GM19025 (cell line): ENCODE data around the gene USP2.

Source experiments
- ATAC-seq: cut with Tn5 transposase; IDR thresholded peaks from one replicate; pipeline ENCODE4 v1.9.1; 2021; ENCODE audit warnings: mild to moderate bottlenecking, low read depth, moderate library complexity; ENCODE audit not compliant: unreplicated experiment

Gene USP2

GRCh38 chr11:119345685-119346084, 35.8 kb downstream of the USP2 start:
- ATAC-seq: no peak

GRCh38 chr11:119344291-119345010, 37.0 kb downstream of the USP2 start:
- ATAC-seq: no peak

GRCh38 chr11:119343726-119344125, 37.8 kb downstream of the USP2 start:
- ATAC-seq: no peak

- ATAC-seq: no peak
Observed at GRCh38 chr11:119342362-119343130, 38.9 kb downstream of the USP2 start.

GRCh38 chr11:119342023-119342300, 39.5 kb downstream of the USP2 start:
- no peak for ATAC-seq

- no peak for ATAC-seq
Observed at GRCh38 chr11:119341222-119342022, 40.1 kb downstream of the USP2 start.

GRCh38 chr11:119340335-119341221, 40.9 kb downstream of the USP2 start, which contains the start of gene C1QTNF5:
TSS of gene C1QTNF5 (minus strand) at chr11:119340883. CDS start at chr11:119340397, 486 bp downstream.
- ATAC-seq: no peak

GRCh38 chr11:119339589-119340334, 41.7 kb downstream of the USP2 start:
- no peak for ATAC-seq

GRCh38 chr11:119338965-119339588, 42.4 kb downstream of the USP2 start:
- no peak for ATAC-seq

- ATAC-seq: no peak
Observed at GRCh38 chr11:119338318-119338890, 43.1 kb downstream of the USP2 start.

- ATAC-seq: no peak
Observed at GRCh38 chr11:119337581-119338317, 43.7 kb downstream of the USP2 start.

GRCh38 chr11:119336744-119337469, 44.6 kb downstream of the USP2 start:
- ATAC-seq: no peak

- ATAC-seq: no peak
Observed at GRCh38 chr11:119335655-119336543, 45.6 kb downstream of the USP2 start.

GRCh38 chr11:119335091-119335654, 46.3 kb downstream of the USP2 start:
- ATAC-seq: no peak

GRCh38 chr11:119334174-119334930, 47.1 kb downstream of the USP2 start, which contains the start of gene RNF26:
TSS of gene RNF26 (plus strand) at chr11:119334527. CDS start at chr11:119335123, 596 bp downstream.
- ATAC-seq: peak; percentile 94
